Panc1 (cell line): ENCODE data around the gene EVA1C.

Source experiments
- CTCF ChIP-seq: fragments of 450-650 bp; IDR thresholded peaks from 2 replicates; pipeline ENCODE4 v1.5.1; 2017; ENCODE audit warnings: mild to moderate bottlenecking
- TCF7L2 ChIP-seq: IDR thresholded peaks from 2 replicates; pipeline ENCODE4 v1.6.1; 2011; ENCODE audit warnings: mild to moderate bottlenecking, low read depth, low read length, inconsistent platforms

GRCh38 chr21:32520875-32521735 is 108.6 kb downstream of the EVA1C start:
- TF ChIP-seq CTCF (no peak), TCF7L2 (no peak)
